ENCODE results near the gene RFX6. TPM values are rescaled to one million over a fixed set of nuclear protein-coding genes. Genes with fewer than 3 reads are reported as not detected.

Gene RFX6
- total RNA-seq, 1 experiment from 2014 or later, result not detected

GRCh38 chr6:116842459-116842858 is 34.6 kb upstream of the RFX6 start:
- no peaks in the 10 kb centered on the region for H3K27me3 ChIP-seq (ENCODE audit: insufficient read depth, low read length)
- no peaks in the 10 kb centered on the region for H3K9me3 ChIP-seq (ENCODE audit: control insufficient read depth, low read depth, low read length)
- H3K14ac ChIP-seq (ENCODE audit: insufficient read depth, low read length), result no peak overlapping the region
- no peak overlapping the region for H2BK120ac ChIP-seq (ENCODE audit: low read depth, low read length, poor library complexity, severe bottlenecking)
- no CpG with 5 or more reads among the region's 1 CpG for WGBS (ENCODE audit: extremely low coverage, insufficient read length, low lambda C conversion rate)
- no peaks in the 10 kb centered on the region for H4K20me1 ChIP-seq (ENCODE audit: control insufficient read depth, insufficient read depth, insufficient read length)
- H2BK12ac ChIP-seq (ENCODE audit: insufficient read length, low read depth, low read length), result no peak overlapping the region
- H3K4me2 ChIP-seq (ENCODE audit: insufficient read depth, insufficient read length, low read length), result no peak overlapping the region
- no peak overlapping the region for H4K91ac ChIP-seq (ENCODE audit: insufficient read length, low read depth, low read length)
- H3K4me3 Mint-ChIP-seq, result no peak overlapping the region
- no peak for DNase-seq
- no peak overlapping the region for H2BK15ac ChIP-seq (ENCODE audit: low read depth, low read length)
- H3K36me3 Mint-ChIP-seq (ENCODE audit: insufficient read depth in 1 of 3, low read depth in 3 of 3), result no peaks in the 10 kb centered on the region
- H3K9ac ChIP-seq (ENCODE audit: extremely low read depth, insufficient read length, low read length), result no peak overlapping the region
- no peak for TF ChIP-seq CTCF (conservative IDR thresholded peaks at IDR 0.05)
- H2BK20ac ChIP-seq (ENCODE audit: low read depth, low read length, poor library complexity, severe bottlenecking), result no peak overlapping the region
- no peaks in the 10 kb centered on the region for H3K4me1 ChIP-seq (ENCODE audit: insufficient read depth, low read length)
- H3K23ac ChIP-seq (ENCODE audit: insufficient read length, low read depth, low read length), result no peak overlapping the region
- no peak overlapping the region for H2AFZ ChIP-seq (ENCODE audit: low read length)
- H3K18ac ChIP-seq (ENCODE audit: insufficient read length, low read depth, low read length), result no peak overlapping the region
- no peak overlapping the region for H3K27ac ChIP-seq (ENCODE audit: insufficient read length, low read depth, low read length)
- H3K4ac ChIP-seq (ENCODE audit: low read depth, low read length), result no peak overlapping the region
- no peak overlapping the region for H3K27ac Mint-ChIP-seq
- H3K23me2 ChIP-seq (ENCODE audit: insufficient read length, low read depth, low read length, poor library complexity, severe bottlenecking), result no peaks in the 10 kb centered on the region
- H4K5ac ChIP-seq (ENCODE audit: insufficient read length, low read depth, low read length), result no peak overlapping the region
- no peak overlapping the region for H3K56ac ChIP-seq (ENCODE audit: insufficient read length, low read depth, low read length)
- no peaks in the 10 kb centered on the region for H3K9me3 Mint-ChIP-seq
- H2AK5ac ChIP-seq (ENCODE audit: insufficient read length, low read length), result no peak overlapping the region
- H3K79me2 ChIP-seq (ENCODE audit: insufficient read depth, low read length), result no peaks in the 10 kb centered on the region
- no peaks in the 10 kb centered on the region for H3K79me1 ChIP-seq (ENCODE audit: insufficient read depth, low read depth, low read length, poor library complexity, severe bottlenecking)
- no peaks in the 10 kb centered on the region for H3K4me1 Mint-ChIP-seq
- no peak overlapping the region for H4K8ac ChIP-seq (replicated peaks; ENCODE audit: insufficient read length, low read depth, low read length)
- H2BK5ac ChIP-seq (ENCODE audit: insufficient read length, low read length), result no peak overlapping the region
- H3T11ph ChIP-seq (ENCODE audit: low read length), result no peak overlapping the region
- H3K27me3 Mint-ChIP-seq (ENCODE audit: low read depth), result no peaks in the 10 kb centered on the region

All from H9 (cell line).